H9 (cell line): ENCODE measurements around the gene MRPS18A. TPM values are rescaled to one million over a fixed set of nuclear protein-coding genes. Genes with fewer than 3 reads are reported as not detected.

Experiments
- DNase-seq: peaks from one replicate; pipeline ENCODE4 v3.0.0-alpha.2; 2017
- H2AFZ ChIP-seq: one replicate; pipeline ENCODE4 v1.6.1; 2013; ENCODE audit warnings: mild to moderate bottlenecking, low read length, control low read depth, moderate library complexity
- H2AK5ac ChIP-seq: 2 replicates; pipeline ENCODE4 v1.6.1; 2013; ENCODE audit warnings: low read length, control low read depth, mixed read lengths; ENCODE audit not compliant: insufficient read length
- H2BK120ac ChIP-seq: one replicate; pipeline ENCODE4 v1.6.1; 2013; ENCODE audit warnings: low read depth, mild to moderate bottlenecking, low read length, control low read depth, inconsistent platforms; ENCODE audit not compliant: poor library complexity, severe bottlenecking
- H2BK12ac ChIP-seq: 2 replicates; pipeline ENCODE4 v1.6.1; 2013; ENCODE audit warnings: low read length, control low read depth, mixed read lengths, low read depth; ENCODE audit not compliant: insufficient read length
- H2BK15ac ChIP-seq: 2 replicates; pipeline ENCODE4 v1.6.1; 2013; ENCODE audit warnings: low read depth, low read length, control low read depth
- H2BK20ac ChIP-seq: one replicate; pipeline ENCODE4 v1.6.1; 2013; ENCODE audit warnings: low read depth, mild to moderate bottlenecking, low read length, control low read depth, inconsistent platforms; ENCODE audit not compliant: poor library complexity, severe bottlenecking
- H2BK5ac ChIP-seq: 2 replicates; pipeline ENCODE4 v1.6.1; 2013; ENCODE audit warnings: low read length, control low read depth, mixed read lengths; ENCODE audit not compliant: insufficient read length
- H3K14ac ChIP-seq: 2 replicates; pipeline ENCODE4 v1.6.1; 2013; ENCODE audit warnings: low read length, control low read depth; ENCODE audit not compliant: insufficient read depth
- H3K18ac ChIP-seq: 2 replicates; pipeline ENCODE4 v1.6.1; 2013; ENCODE audit warnings: low read depth, mild to moderate bottlenecking, mixed read lengths, low read length, control low read depth; ENCODE audit not compliant: insufficient read length
- H3K23ac ChIP-seq: 2 replicates; pipeline ENCODE4 v1.6.1; 2013; ENCODE audit warnings: low read length, control low read depth, mixed read lengths, low read depth; ENCODE audit not compliant: insufficient read length
- H3K23me2 ChIP-seq: 2 replicates; pipeline ENCODE4 v1.6.1; 2013; ENCODE audit warnings: low read depth, mild to moderate bottlenecking, mixed read lengths, low read length, control low read depth; ENCODE audit not compliant: insufficient read length, poor library complexity, severe bottlenecking
- H3K27ac ChIP-seq: 2 replicates; pipeline ENCODE4 v1.5.1; 2013; ENCODE audit warnings: low read length, control low read depth, mixed read lengths, low read depth; ENCODE audit not compliant: insufficient read length
- H3K27me3 ChIP-seq: 2 replicates; pipeline ENCODE4 v1.6.1; 2013; ENCODE audit warnings: low read length, control low read depth, inconsistent platforms; ENCODE audit not compliant: insufficient read depth
- H3K4ac ChIP-seq: 2 replicates; pipeline ENCODE4 v1.6.1; 2013; ENCODE audit warnings: low read depth, mild to moderate bottlenecking, control low read depth, inconsistent platforms, low read length, moderate library complexity
- H3K4me1 ChIP-seq: 2 replicates; pipeline ENCODE4 v1.6.1; 2013; ENCODE audit warnings: low read length, control low read depth, inconsistent platforms; ENCODE audit not compliant: insufficient read depth
- H3K4me2 ChIP-seq: 2 replicates; pipeline ENCODE4 v1.6.1; 2013; ENCODE audit warnings: low read length, control low read depth, mixed read lengths; ENCODE audit not compliant: insufficient read length, insufficient read depth
- H3K56ac ChIP-seq: 2 replicates; pipeline ENCODE4 v1.6.1; 2013; ENCODE audit warnings: low read depth, mild to moderate bottlenecking, mixed read lengths, low read length, control low read depth; ENCODE audit not compliant: insufficient read length
- H3K79me1 ChIP-seq: 2 replicates; pipeline ENCODE4 v1.6.1; 2013; ENCODE audit warnings: low read depth, mild to moderate bottlenecking, moderate library complexity, low read length, control low read depth, inconsistent platforms; ENCODE audit not compliant: insufficient read depth, poor library complexity, severe bottlenecking
- H3K79me2 ChIP-seq: 2 replicates; pipeline ENCODE4 v1.6.1; 2013; ENCODE audit warnings: low read length, control low read depth, inconsistent platforms; ENCODE audit not compliant: insufficient read depth
- H3K9ac ChIP-seq: 2 replicates; pipeline ENCODE4 v1.6.1; 2013; ENCODE audit warnings: low read length, control low read depth, mixed read lengths; ENCODE audit not compliant: insufficient read length; ENCODE audit errors: extremely low read depth
- H3K9me3 ChIP-seq: one replicate; pipeline ENCODE4 v1.6.1; 2013; ENCODE audit warnings: low read depth, low read length, inconsistent platforms; ENCODE audit not compliant: control insufficient read depth
- H3T11ph ChIP-seq: one replicate; pipeline ENCODE4 v1.6.1; 2013; ENCODE audit warnings: mild to moderate bottlenecking, low read length, control low read depth, inconsistent platforms
- H4K20me1 ChIP-seq: one replicate; pipeline ENCODE4 v1.6.1; 2013; ENCODE audit not compliant: control insufficient read depth, insufficient read length, insufficient read depth
- H4K5ac ChIP-seq: 2 replicates; pipeline ENCODE4 v1.6.1; 2013; ENCODE audit warnings: low read depth, mild to moderate bottlenecking, mixed read lengths, low read length, control low read depth; ENCODE audit not compliant: insufficient read length
- H4K8ac ChIP-seq: replicated peaks from 2 replicates; pipeline ENCODE4 v1.6.1; 2013; ENCODE audit warnings: low read length, control low read depth, mixed read lengths, low read depth; ENCODE audit not compliant: insufficient read length
- H4K91ac ChIP-seq: 2 replicates; pipeline ENCODE4 v1.6.1; 2013; ENCODE audit warnings: low read depth, mild to moderate bottlenecking, moderate library complexity, mixed read lengths, low read length, control low read depth; ENCODE audit not compliant: insufficient read length
- H3K27ac Mint-ChIP-seq, 3 experiments: 2 replicates in 2 of 3; 3 replicates in 1 of 3; pipeline ENCODE4 v1.8.0; 2020 to 2021; ENCODE audit warnings: mixed read lengths in 3 of 3, mild to moderate bottlenecking in 1 of 3, moderate library complexity in 1 of 3
- H3K27me3 Mint-ChIP-seq: 2 replicates; pipeline ENCODE4 v1.8.0; 2021; ENCODE audit warnings: low read depth, mild to moderate bottlenecking, moderate library complexity, mixed read lengths
- H3K36me3 Mint-ChIP-seq, 3 experiments: 2 replicates in 2 of 3; 3 replicates in 1 of 3; pipeline ENCODE4 v1.8.0; 2020 to 2021; ENCODE audit warnings: low read depth in 3 of 3, mixed read lengths in 3 of 3; ENCODE audit not compliant: insufficient read depth in 1 of 3
- H3K4me1 Mint-ChIP-seq, 2 experiments: 2 replicates each; pipeline ENCODE4 v1.8.0; 2020; ENCODE audit warnings: mixed read lengths in 2 of 2
- H3K4me3 Mint-ChIP-seq, 2 experiments: 2 replicates in 1 of 2; 3 replicates in 1 of 2; pipeline ENCODE4 v1.8.0; 2020 to 2021; ENCODE audit warnings: mild to moderate bottlenecking in 2 of 2, mixed read lengths in 2 of 2, moderate library complexity in 1 of 2
- H3K9me3 Mint-ChIP-seq, 2 experiments: 2 replicates in 1 of 2; 3 replicates in 1 of 2; pipeline ENCODE4 v1.8.0; 2020; ENCODE audit warnings: mild to moderate bottlenecking in 2 of 2, mixed read lengths in 2 of 2, moderate library complexity in 1 of 2
- CTCF ChIP-seq: fragments of 200-600 bp; sonication (generic); conservative IDR thresholded peaks from 3 replicates; pipeline ENCODE4 v1.8.0; 2021; ENCODE audit warnings: antibody characterized with exemption, mild to moderate bottlenecking
- WGBS: extraction: QIAGEN DNeasy Blood & Tissue Kit; methylation state at CpG from one replicate; pipeline ENCODE4 v1.1.7; 2013; ENCODE audit warnings: missing lambda C conversion rate, low lambda C conversion rate, mixed read lengths; ENCODE audit not compliant: insufficient read length; ENCODE audit errors: extremely low coverage; 5-methylcytosine and 5-hydroxymethylcytosine counted together
- total RNA-seq: library from RNA; stranded (reverse); gene quantifications from 2 replicates; pipeline ENCODE4 v1.2.1, GENCODE V29; 2021

The MRPS18A gene
- total RNA-seq, 1 experiment from 2014 or later, result 65.1 TPM

GRCh38 chr6:43712579-43712978 is 25.0 kb upstream of the MRPS18A start:
- Histone ChIP-seq H3T11ph (no peak overlapping the region), H3K79me1 (no peaks in the 10 kb centered on the region), H2AFZ (no peak overlapping the region), H2BK15ac (no peak overlapping the region), H2BK5ac (no peak overlapping the region), H4K91ac (no peak overlapping the region), H3K4ac (no peak overlapping the region), H3K23ac (no peak overlapping the region), H3K56ac (no peak overlapping the region), H3K27me3 (no peaks in the 10 kb centered on the region), H2BK20ac (no peak overlapping the region), H3K4me2 (no peak overlapping the region), H2BK120ac (no peak overlapping the region), H2BK12ac (no peak overlapping the region), H3K27ac (no peak overlapping the region), H3K4me1 (peaks cover 2% of the 10 kb centered on the region; the same call in 1 of the 2 replicates), H3K18ac (no peak overlapping the region), H3K9ac (no peak overlapping the region), H4K20me1 (no peaks in the 10 kb centered on the region), H3K9me3 (no peaks in the 10 kb centered on the region), H2AK5ac (no peak overlapping the region), H3K23me2 (no peaks in the 10 kb centered on the region), H3K79me2 (no peaks in the 10 kb centered on the region), H4K5ac (no peak overlapping the region), H4K8ac (no peak overlapping the region), H3K14ac (no peak overlapping the region)
- no CpG with 5 or more reads among the region's 6 CpGs for WGBS
- no peak for DNase-seq
- Mint-ChIP-seq H3K4me3 (no peak overlapping the region), H3K27me3 (peaks cover 7% of the 10 kb centered on the region), H3K27ac (no peak overlapping the region), H3K36me3 (0 out of 7 replicates have a peak, but pooled peaks cover 0 to 4% (median 0%) of the 10 kb centered on the region in 3 experiments), H3K4me1 (peaks cover 26 to 41% of the 10 kb centered on the region in 2 experiments), H3K9me3 (no peaks in the 10 kb centered on the region; a peak in 1 of 5 replicates)
- TF ChIP-seq CTCF, result no peak
